ENCODE results near the gene ALOX15B.

The ALOX15B gene

DNA sequence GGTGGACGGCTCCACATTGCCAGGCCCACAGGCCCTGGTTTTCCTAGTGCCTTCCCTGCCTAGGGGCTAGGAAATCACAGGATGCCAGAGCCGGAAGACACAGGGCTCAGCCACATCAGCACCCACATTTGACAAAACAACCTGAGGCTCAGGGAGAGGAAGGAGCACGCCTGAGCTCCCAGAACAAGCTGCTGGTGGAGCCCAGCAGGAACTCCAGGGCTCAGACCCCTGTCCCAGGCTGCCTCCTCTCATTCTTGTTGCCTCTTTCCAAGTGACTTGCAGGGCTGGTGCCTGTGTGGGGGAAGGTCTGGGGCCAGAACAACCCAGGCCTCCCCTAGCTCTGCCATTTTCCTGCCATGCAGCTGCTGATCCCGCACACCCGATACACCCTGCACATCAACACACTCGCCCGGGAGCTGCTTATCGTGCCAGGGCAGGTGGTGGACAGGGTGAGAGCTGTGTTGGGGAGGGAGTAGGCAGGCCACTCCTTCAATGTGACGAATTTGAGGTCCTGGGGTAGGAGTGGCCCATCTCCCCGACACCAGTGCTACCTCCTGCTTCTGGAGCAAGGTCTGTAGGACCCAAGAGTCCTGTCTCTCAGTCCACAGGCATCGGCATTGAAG lies 7.6 kb downstream of the ALOX15B start:
- H3K9me3 ChIP-seq (ENCODE audit: control insufficient read depth, low read length) = no peaks in the 10 kb centered on the region
- H3K4me3 ChIP-seq (ENCODE audit: extremely low read depth, insufficient read depth, low read length, poor library complexity, severe bottlenecking) = no peak overlapping the region
- no peaks in the 10 kb centered on the region for H3K36me3 ChIP-seq (ENCODE audit: control insufficient read depth, insufficient read depth, low read length)
- WGBS, 2 experiments (ENCODE audit: insufficient coverage in 2 of 2) = 85 to 90% methylated on average over 5 to 7 of the region's 11 CpGs
- H3K27ac ChIP-seq (ENCODE audit: low read depth, low read length, severe bottlenecking) = no peak overlapping the region
- H3K4me1 ChIP-seq (ENCODE audit: control insufficient read depth, insufficient read depth, low read length, poor library complexity, severe bottlenecking) = peaks cover 2% of the 10 kb centered on the region

DNA sequence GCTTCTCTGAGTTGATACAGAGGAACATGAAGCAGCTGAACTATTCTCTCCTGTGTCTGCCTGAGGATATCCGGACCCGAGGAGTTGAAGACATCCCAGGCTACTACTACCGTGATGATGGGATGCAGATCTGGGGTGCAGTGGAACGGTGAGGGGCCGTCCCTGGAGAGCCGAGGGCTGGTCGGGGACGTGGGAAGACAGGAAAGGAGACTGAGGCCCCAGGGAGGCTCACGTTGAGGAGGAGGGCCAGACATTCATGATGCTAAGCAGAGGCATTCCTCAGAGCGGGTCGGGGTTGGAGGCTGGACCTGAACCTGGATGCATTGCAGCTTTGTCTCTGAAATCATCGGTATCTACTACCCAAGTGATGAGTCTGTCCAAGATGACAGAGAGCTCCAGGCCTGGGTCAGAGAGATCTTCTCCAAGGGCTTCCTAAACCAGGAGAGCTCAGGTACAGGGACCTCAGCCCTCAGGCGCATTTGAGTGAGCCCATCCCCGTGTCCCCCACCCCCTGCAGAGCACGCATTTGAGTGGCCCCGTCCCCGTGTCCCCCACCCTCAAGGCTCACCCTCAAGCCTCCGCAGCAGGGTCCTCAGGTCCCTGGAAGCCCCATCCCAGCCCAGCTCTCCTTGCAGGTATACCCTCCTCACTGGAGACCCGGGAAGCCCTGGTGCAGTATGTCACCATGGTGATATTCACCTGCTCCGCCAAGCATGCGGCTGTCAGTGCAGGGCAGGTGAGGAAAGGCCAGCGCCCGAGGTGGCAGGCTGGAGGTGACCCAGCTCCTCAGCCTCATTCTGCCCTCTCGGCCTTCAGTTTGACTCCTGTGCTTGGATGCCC lies 8.3 kb downstream of the ALOX15B start:
- Histone ChIP-seq H3K36me3 (ENCODE audit: control insufficient read depth, insufficient read depth, low read length) (no peaks in the 10 kb centered on the region), H3K9me3 (ENCODE audit: control insufficient read depth, low read length) (no peaks in the 10 kb centered on the region), H3K27ac (ENCODE audit: low read depth, low read length, severe bottlenecking) (no peak overlapping the region), H3K4me3 (ENCODE audit: extremely low read depth, insufficient read depth, low read length, poor library complexity, severe bottlenecking) (no peak overlapping the region), H3K4me1 (ENCODE audit: control insufficient read depth, insufficient read depth, low read length, poor library complexity, severe bottlenecking) (no peaks in the 10 kb centered on the region)
- 82 to 92% methylated on average over 17 to 20 of the region's 24 CpGs for WGBS, 2 experiments (ENCODE audit: insufficient coverage in 2 of 2)

DNA sequence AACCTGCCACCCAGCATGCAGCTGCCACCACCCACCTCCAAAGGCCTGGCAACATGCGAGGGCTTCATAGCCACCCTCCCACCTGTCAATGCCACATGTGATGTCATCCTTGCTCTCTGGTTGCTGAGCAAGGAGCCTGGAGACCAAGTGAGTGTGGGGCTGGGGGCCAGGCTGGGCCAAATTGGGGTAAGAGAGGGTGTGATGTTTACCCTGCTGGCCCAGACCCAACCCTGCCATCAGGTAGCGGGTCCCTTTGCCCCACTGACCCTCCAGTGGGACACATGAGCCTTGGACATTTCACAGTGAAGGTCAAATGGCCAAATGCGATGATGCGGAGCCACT lies 8.9 kb downstream of the ALOX15B start:
- no peaks in the 10 kb centered on the region for H3K4me1 ChIP-seq (ENCODE audit: control insufficient read depth, insufficient read depth, low read length, poor library complexity, severe bottlenecking)
- no peaks in the 10 kb centered on the region for H3K9me3 ChIP-seq (ENCODE audit: control insufficient read depth, low read length)
- H3K27ac ChIP-seq (ENCODE audit: low read depth, low read length, severe bottlenecking) = no peak overlapping the region
- no peak overlapping the region for H3K4me3 ChIP-seq (ENCODE audit: extremely low read depth, insufficient read depth, low read length, poor library complexity, severe bottlenecking)
- 100% methylated on average over 3 of the region's 4 CpGs for WGBS, 2 experiments (ENCODE audit: insufficient coverage in 2 of 2)
- no peaks in the 10 kb centered on the region for H3K36me3 ChIP-seq (ENCODE audit: control insufficient read depth, insufficient read depth, low read length)

DNA sequence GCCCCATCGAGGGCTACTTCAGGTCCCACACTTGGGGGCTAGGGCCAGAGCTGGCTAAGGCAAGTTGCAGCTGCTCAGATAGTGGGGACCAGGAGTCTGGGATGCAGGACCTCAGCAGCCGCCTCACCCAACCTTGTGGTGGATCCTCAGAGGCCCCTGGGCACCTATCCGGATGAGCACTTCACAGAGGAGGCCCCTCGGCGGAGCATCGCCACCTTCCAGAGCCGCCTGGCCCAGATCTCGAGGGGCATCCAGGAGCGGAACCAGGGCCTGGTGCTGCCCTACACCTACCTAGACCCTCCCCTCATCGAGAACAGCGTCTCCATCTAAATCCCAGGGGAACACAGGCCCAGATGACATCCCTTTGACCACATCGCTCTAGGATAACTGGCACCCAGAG lies 9.4 kb downstream of the ALOX15B start:
- Histone ChIP-seq H3K27ac (ENCODE audit: low read depth, low read length, severe bottlenecking) (no peak overlapping the region), H3K4me3 (ENCODE audit: extremely low read depth, insufficient read depth, low read length, poor library complexity, severe bottlenecking) (no peak overlapping the region), H3K9me3 (ENCODE audit: control insufficient read depth, low read length) (no peaks in the 10 kb centered on the region), H3K4me1 (ENCODE audit: control insufficient read depth, insufficient read depth, low read length, poor library complexity, severe bottlenecking) (no peaks in the 10 kb centered on the region), H3K36me3 (ENCODE audit: control insufficient read depth, insufficient read depth, low read length) (no peaks in the 10 kb centered on the region)
- WGBS, 2 experiments (ENCODE audit: insufficient coverage in 2 of 2) = 91 to 95% methylated on average over 10 to 12 of the region's 12 CpGs

DNA sequence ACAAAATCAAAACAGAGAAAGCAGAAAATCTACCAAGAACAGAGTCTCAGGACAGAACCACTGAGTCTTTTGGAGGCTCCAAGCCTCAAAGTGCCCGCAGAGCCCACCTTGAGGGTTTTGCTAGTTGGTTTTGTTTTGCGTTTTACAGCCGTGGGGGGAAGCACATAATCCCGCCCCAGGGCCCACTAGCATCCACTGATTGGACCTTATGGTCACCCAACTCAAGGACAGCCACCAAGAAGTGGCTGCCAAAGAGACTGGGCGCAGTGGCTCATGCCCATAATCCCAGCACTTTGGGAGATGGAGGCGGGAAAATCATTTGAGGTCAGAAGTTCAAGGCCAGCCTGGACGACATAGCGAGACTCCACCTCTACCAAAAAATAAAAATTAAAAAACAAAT lies 9.9 kb downstream of the ALOX15B start:
- H3K4me3 ChIP-seq (ENCODE audit: extremely low read depth, insufficient read depth, low read length, poor library complexity, severe bottlenecking) = no peak overlapping the region
- no peak overlapping the region for H3K27ac ChIP-seq (ENCODE audit: low read depth, low read length, severe bottlenecking)
- H3K4me1 ChIP-seq (ENCODE audit: control insufficient read depth, insufficient read depth, low read length, poor library complexity, severe bottlenecking) = no peaks in the 10 kb centered on the region
- H3K36me3 ChIP-seq (ENCODE audit: control insufficient read depth, insufficient read depth, low read length) = no peaks in the 10 kb centered on the region
- no peaks in the 10 kb centered on the region for H3K9me3 ChIP-seq (ENCODE audit: control insufficient read depth, low read length)
- 86 to 93% methylated on average over 5 of the region's 8 CpGs for WGBS, 2 experiments (ENCODE audit: insufficient coverage in 2 of 2)

DNA sequence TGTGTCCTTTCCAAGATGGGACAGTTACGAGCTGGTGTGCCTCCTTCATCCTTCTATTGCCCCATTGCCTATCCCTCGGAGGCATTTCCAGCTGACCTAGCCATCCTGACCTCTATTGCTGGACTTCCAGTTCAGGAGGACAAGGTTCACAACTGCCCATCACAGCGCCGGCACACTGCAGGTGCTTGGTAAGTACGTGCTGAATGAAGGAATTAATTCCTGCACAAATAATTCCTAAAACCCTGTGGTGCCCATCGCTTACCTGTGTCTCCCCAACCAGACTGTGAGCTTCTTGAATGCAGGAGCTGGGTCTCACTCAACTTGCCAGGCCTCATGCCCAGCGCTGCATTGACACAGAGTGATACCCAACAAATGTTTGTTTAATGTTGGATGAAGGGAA lies 13.0 kb downstream of the ALOX15B start:
- 91 to 92% methylated on average over 4 to 7 of the region's 7 CpGs for WGBS, 2 experiments (ENCODE audit: insufficient coverage in 2 of 2)
- Histone ChIP-seq H3K4me3 (ENCODE audit: extremely low read depth, insufficient read depth, low read length, poor library complexity, severe bottlenecking) (no peak overlapping the region), H3K27ac (ENCODE audit: low read depth, low read length, severe bottlenecking) (no peak overlapping the region), H3K36me3 (ENCODE audit: control insufficient read depth, insufficient read depth, low read length) (no peaks in the 10 kb centered on the region), H3K4me1 (ENCODE audit: control insufficient read depth, insufficient read depth, low read length, poor library complexity, severe bottlenecking) (peaks cover 9% of the 10 kb centered on the region), H3K9me3 (ENCODE audit: control insufficient read depth, low read length) (no peaks in the 10 kb centered on the region)

DNA sequence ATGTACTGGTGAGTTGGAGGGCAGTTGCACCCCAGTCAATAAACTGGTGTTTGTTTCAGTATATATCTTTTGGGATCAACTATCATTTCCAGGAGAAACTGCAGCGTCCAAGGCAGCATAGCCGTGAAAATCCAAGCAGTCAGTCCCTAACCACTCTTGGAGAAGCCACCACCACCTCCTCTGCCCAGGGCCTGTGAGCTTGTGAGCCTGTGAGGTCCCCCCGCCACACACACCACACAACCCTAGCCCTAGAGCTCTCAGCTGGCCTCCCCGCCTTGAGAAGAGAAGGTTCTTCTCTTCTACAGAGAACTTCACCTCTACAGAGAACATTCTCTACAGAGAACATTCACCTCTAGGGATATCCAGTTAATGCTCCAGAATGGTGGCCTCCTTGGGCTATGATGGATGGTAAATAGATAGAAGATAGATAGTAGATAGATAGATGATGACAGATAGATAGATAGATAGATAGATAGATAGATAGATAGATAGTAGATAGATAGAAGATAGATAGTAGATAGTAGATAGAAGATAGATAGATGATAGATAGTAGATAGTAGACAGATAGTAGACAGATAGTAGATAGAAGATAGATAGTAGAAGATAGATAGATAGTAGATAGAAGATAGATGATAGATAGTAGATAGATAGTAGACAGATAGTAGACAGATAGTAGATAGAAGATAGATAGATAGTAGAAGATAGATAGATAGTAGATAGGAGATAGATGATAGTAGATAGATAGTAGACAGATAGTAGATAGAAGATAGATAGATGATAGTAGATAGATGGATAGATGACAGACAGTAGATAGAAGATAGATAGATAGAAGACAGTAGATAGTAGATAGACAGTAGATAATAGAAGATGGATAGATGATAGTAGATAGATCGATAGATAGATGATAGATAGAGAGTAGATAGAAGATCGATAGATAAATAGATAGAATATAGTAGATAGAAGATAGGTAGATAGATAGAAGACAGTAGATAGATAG lies 13.7 kb downstream of the ALOX15B start:
- WGBS, 2 experiments (ENCODE audit: insufficient coverage in 2 of 2) = 90 to 93% methylated on average over 4 of the region's 6 CpGs
- Histone ChIP-seq H3K4me3 (ENCODE audit: extremely low read depth, insufficient read depth, low read length, poor library complexity, severe bottlenecking) (no peak overlapping the region), H3K36me3 (ENCODE audit: control insufficient read depth, insufficient read depth, low read length) (no peaks in the 10 kb centered on the region), H3K4me1 (ENCODE audit: control insufficient read depth, insufficient read depth, low read length, poor library complexity, severe bottlenecking) (peaks cover 9% of the 10 kb centered on the region), H3K9me3 (ENCODE audit: control insufficient read depth, low read length) (no peaks in the 10 kb centered on the region), H3K27ac (ENCODE audit: low read depth, low read length, severe bottlenecking) (no peak overlapping the region)

DNA sequence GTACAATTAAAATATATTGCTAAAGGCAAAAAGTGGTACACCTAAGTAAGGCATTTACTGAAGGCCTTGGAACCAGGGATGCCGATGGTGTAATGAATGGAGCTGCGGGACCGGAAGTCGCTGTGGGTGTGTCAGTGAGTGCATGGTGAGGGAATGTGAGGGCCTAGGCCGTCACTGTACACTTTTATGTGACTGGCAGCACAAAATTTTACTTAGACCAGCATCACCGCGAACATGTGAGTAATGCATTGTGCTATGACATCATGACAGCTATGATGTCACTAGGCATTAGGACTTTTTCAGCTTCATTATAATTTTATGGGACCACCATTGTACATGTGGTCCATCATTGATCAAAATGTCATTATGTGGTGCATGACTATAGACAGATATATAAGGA lies 14.7 kb downstream of the ALOX15B start:
- WGBS, 2 experiments (ENCODE audit: insufficient coverage in 2 of 2) = 94 to 96% methylated on average over 6 to 7 of the region's 7 CpGs
- no peak overlapping the region for H3K4me3 ChIP-seq (ENCODE audit: extremely low read depth, insufficient read depth, low read length, poor library complexity, severe bottlenecking)
- H3K27ac ChIP-seq (ENCODE audit: low read depth, low read length, severe bottlenecking) = no peak overlapping the region
- no peaks in the 10 kb centered on the region for H3K9me3 ChIP-seq (ENCODE audit: control insufficient read depth, low read length)
- H3K4me1 ChIP-seq (ENCODE audit: control insufficient read depth, insufficient read depth, low read length, poor library complexity, severe bottlenecking) = peaks cover 9% of the 10 kb centered on the region
- no peaks in the 10 kb centered on the region for H3K36me3 ChIP-seq (ENCODE audit: control insufficient read depth, insufficient read depth, low read length)

DNA sequence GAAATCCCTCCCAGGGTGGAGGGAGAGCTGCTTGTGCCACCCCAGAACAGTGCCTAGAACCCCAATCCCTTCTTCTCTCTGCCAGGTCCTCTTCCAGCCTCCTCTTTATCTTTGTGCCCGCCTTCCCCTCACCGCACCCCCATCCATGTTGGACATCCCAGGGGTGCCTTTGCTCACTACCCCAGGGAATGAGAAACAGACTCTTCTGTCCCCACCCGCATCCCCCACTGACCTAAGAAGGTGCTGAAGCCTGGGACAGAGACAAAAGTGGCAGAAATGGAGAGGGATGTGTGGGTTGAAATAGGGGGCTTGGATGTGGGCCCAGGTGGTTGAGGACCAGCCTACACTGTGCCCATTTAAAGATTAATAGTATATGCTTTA lies 17.0 kb downstream of the ALOX15B start:
- no peaks in the 10 kb centered on the region for H3K36me3 ChIP-seq (ENCODE audit: control insufficient read depth, insufficient read depth, low read length)
- peak overlapping the region; percentile 59 for H3K27ac ChIP-seq (ENCODE audit: low read depth, low read length, severe bottlenecking)
- peaks cover 9% of the 10 kb centered on the region for H3K4me1 ChIP-seq (ENCODE audit: control insufficient read depth, insufficient read depth, low read length, poor library complexity, severe bottlenecking)
- WGBS, 2 experiments (ENCODE audit: insufficient coverage in 2 of 2) = 88 to 100% methylated on average over 1 to 2 of the region's 3 CpGs
- H3K4me3 ChIP-seq (ENCODE audit: extremely low read depth, insufficient read depth, low read length, poor library complexity, severe bottlenecking) = no peak overlapping the region
- H3K9me3 ChIP-seq (ENCODE audit: control insufficient read depth, low read length) = no peaks in the 10 kb centered on the region

DNA sequence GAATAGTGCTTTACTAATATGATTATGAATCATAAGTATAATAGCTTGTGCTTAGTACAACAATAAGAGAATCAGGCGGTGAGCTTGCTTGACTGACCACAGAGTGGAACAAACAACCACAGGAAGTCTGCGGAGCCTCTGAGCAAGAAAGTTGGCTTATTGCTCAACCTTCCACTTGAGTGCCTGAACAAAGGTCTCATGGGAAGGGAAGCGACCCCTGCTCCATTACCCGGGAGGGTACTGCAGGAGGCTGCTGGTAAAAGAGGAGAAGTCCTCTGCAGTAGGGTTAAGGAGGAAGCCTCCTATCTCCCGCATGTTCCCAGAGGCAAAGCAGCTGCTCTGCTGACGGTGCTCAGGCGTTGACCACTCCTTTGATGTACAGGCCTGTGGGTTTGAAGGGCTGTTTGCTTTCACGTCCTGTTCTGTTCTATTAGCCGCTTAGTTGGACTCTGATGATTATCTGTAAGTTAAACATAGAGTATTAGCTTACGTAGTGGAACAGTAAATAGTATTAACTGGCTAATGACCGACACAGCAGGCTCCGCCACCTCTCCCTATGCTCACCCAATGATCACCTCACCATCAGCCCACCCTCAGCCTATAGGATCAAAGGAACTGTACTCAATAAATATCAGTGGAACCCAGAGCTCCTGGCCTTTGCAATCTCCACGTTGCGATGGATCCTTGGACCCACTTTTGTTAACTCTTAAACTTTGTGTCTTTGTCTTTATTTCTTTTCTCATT lies 17.5 kb downstream of the ALOX15B start:
- H3K36me3 ChIP-seq (ENCODE audit: control insufficient read depth, insufficient read depth, low read length) = no peaks in the 10 kb centered on the region
- H3K4me1 ChIP-seq (ENCODE audit: control insufficient read depth, insufficient read depth, low read length, poor library complexity, severe bottlenecking) = peaks cover 9% of the 10 kb centered on the region
- no peaks in the 10 kb centered on the region for H3K9me3 ChIP-seq (ENCODE audit: control insufficient read depth, low read length)
- 85 to 91% methylated on average over 11 to 12 of the region's 14 CpGs for WGBS, 2 experiments (ENCODE audit: insufficient coverage in 2 of 2)
- no peak overlapping the region for H3K4me3 ChIP-seq (ENCODE audit: extremely low read depth, insufficient read depth, low read length, poor library complexity, severe bottlenecking)
- peak overlapping the region; percentile 59 for H3K27ac ChIP-seq (ENCODE audit: low read depth, low read length, severe bottlenecking)

Measured in mesodermal cell (in vitro differentiated cells).